CD4-positive, alpha-beta T cell treated with Interleukin-2 at 100 ng/mL for 4 hours (primary cell): ENCODE results near the gene BBLN.
"Not testable (repeated sequence)": the region's sequence is repeated elsewhere in the genome, so short reads cannot be mapped to it uniquely, and the experiment has no call there.

Experiments used
- DNase-seq: peaks from one replicate; pipeline ENCODE4 v3.0.0-alpha.2; 2020; ENCODE audit warnings: low spot score

BBLN gene, protein sequence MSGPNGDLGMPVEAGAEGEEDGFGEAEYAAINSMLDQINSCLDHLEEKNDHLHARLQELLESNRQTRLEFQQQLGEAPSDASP

DNA sequence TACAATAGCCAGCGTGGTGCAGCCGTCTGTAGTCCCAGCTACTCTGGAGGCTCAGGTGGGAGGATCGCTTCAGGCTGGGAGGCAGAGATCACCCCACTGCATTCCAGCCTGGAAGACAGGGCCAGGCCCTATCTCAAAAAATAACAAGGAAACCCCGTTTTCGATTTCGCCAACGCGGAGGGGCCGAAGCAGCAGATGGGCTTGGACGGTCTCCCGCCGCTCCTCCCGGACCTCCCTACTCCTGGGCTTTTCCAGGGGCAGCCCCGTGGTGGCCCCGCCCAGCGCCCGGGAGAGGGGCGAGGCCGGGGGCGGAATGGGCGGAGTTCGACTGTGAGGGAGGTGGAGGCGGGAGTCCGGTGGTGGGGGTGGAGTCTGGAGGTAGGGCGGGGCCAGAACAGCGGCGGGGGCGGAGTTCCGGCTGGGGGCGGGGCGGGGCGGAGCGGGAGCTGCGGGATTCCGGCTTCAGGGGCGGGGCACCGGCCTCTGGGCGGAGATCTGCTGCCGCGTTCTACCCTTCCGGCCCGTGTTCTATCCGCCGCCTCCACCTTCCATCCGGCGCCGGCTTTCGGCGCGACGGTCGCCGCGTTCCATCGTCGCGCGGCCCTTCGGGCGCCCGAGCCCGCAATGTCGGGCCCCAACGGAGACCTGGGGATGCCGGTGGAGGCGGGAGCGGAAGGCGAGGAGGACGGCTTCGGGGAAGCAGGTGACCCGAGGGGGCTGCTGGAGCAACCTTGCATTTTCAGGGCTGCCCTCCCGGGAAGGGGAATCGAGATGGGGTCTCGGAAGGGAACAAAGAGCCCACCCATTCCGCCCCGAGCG lies at the start of gene BBLN:
BBLN (plus strand) TSS at position 482 of the 819 bp plus-strand sequence; CDS start at position 625, 143 bp downstream.
- peak; percentile 92 for DNase-seq

DNA sequence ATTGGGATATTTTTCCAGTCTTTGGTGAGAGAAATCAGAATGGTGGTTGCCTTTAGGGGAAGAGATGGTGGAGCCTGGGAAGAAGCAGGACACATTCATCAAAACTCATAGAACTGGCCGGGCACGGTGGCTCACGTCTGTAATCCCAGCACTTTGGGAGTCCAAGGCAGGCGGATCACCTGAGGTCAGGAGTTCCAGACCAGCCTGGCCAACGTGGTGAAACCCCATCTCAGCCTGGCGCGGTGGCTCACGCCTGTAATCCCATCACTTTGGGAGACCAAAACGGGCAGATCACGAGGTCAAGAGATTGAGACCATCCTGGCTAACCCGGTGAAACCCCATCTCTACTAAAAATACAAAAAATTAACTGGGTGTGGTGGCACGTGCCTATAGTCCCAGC lies 48.3 kb upstream of the BBLN start:
- DNase-seq, result not testable (repeated sequence)

DNA sequence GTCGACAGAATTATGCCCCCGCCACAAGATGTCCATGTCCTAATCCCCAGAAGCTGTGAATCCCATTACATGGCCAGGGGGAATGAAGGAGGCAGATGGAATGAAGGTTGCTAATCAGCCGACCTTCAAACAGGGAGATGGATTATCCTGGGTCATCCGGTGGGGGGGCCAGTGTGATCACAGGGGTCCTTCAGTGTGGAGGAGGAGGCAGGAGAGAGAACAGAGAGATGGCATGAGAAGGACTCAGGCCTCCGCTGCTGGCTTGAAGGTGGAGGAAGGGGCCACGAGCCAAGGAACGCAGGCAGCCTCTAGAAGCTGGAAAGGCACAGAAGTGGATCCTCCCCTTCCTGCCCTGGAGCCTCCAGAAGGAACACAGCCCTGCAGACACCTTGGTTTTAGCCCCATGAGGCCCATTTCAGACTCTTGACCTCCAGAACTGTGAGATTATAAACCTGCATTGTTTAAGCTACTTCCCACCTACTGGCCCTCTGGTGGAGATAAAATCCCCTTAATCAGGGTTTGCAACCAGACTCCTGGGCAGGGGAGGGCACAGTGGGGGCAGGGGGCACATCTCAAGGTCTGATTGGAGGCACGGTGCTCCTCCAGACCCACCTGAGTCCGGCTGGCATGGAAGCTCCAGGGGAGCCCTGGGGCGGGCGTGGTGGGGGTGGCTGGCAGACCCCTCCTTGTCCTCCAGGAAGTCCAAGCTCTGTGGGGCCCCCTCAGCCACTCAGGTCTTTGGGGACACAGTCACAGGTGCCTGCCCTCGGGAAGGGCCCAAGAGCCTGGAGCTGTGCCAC lies 46.3 kb upstream of the BBLN start:
- no peak for DNase-seq

DNA sequence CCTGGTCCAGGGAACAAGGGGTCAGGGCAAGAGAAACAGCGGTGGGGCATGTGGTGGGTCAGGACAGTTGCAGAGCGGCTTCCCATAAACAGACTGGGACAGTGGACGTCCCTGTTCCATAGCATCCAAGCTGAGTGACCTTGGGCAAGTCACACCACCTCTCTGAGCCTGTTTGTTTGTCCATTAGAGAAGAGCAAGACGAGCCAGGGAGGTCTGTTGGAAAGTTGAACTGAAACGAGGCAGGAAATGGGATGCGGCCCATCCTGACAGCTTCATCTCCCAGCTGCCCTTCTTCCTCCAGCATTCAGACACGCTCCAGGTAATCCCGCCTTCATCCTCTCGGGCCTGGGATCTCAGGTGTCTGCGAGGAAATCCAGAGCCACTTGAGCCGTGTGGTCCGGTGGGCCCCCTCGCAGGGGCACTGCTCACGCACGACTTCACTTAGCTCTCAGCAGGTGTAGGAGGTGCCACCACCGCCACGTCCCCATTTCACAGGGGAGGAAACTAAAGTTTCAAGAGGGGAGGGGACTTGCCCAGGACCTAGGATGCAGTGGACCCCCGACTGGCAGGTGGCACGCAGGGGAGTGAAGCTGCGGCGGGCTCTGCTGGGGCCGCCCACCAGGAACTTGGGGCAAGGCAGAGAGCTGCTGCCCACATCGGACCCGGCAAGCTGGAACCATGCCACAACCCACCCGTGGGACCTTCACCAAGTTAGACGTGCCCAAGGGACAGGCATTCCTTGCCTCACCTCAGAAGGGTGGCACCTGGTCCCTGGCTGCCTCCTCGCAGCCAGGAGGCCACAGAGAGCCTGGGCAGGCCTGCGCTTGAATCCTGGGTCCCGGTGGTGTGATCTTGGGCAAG lies 45.5 kb upstream of the BBLN start:
- DNase-seq, result no peak

DNA sequence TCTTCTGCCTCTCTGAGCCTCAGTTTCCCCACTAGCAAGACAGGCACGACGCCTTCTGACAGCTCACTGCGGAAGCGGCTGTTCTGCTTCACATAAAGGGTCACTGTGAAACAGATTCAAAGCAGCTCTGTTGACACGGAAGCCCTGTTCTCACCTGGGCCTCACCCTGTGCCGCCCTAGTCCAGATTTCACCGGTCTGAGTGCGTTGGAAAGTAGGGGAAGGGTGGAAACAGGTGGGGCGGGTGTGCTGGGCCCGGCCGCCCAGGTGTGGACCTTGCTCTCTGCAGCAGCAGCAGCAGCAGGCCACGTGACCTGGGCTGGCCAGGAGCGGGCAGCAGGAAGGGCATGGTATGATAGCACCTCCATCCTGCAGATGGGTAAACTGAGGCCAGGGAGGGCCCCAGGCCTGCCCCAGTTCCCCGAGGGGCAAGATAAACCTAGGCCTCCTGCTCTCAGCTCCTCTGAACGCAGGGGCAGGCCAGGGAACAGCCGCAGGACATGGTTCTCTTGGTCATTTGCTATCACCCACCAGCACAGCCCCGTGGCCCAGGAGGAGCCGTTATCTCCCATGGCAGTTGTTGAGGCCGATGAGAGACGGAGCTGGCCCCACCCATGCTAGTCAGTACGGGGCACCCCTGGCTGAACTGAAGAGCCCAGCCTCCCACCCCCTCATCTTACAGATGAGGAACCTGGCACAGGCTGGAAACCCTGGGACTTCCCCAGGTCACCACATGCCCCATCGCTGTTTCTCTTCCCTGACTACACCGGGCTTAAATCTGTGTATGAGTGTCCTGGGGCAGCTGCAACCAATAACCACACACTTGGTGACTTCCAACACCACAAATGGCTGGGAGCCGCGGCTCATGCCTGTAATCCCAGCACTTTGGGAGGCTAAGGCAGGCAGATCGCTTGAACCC lies 44.6 kb upstream of the BBLN start:
- DNase-seq, result no peak

DNA sequence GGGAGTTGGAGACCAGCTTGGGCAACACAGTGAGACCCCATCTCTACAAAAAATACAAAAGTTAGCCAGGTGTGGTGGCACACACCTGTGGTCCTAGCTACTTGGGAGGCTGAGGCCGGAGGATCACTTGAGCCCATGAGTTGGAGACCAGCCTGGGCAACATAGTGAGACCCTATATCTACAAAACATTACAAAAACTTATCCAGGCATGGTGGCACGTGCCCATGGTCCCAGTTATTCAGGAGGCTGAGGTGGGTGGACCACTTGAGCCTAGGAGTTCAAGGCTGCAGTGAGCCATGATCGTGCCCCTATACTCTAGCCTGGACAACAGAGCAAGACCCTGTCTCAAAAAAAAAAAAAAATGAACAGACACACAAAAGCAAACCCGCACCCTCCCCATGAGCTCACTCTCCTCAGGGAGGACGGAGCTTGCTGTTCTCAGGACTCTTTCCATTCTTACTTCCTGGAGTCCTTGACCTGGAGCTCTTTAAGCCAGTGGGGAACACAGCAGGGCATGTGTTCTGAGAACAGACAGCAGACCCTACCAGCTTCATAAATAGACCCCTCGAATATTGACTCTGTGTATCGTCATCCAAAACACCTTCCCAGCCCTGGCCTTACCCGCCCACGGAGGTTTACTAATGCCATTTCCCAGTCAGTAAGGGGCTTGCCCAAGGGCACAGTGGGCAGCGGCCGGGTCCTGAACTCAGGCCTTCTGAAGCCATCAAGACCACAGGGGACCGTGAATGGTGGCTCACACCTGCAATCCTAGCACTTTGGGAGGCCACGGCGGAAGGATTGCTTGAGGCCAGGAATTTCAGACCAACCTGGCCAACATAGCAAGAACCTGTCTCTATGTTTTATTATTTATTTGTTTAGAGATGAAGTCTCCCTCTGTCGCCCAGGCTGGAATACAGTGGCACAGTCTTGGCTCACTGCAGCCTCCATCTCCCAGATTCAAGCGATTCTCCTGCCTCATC lies 43.7 kb upstream of the BBLN start:
- no peak for DNase-seq

DNA sequence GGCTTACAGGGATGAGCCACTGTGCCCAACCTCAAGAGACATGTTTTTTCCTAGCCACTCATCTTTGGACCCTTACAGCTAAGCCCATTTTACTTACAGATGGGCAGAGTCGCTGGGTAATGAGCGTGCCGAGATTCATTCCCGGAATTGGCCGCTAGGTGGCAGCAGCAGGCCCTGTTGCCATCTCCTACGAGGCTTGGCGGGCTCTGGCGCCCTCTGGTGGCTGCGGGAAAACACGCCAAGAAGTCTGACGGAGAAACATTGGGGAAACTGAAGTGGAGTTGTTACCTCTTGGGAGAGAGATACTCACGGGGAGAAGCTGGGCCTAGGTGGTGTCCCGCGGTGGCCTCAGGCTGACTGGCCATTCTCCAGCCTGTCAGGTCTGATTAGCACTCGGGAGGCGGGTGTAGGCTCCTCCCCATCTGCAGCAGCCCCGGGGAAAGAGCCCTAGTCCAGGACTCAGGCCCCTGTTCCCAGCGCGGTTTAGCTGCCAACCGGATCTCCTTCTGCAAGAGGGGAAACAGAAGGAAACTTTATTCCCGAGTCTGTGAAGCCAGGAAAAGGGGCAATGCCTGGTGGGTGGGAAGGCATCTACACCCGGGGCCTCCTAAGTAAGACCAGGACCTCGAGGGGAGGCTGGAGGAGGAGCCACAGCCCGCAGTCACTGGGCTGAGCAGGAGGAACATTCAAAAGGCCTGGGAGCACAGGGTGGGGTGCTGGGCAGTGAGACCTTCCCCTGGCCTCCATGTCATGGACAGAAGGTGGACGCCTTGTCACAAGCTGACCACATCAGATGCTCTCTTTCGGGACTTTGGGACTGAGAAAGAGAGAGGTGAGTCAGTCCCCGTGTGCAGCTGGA lies 42.2 kb upstream of the BBLN start:
- peak; percentile 95 for DNase-seq

DNA sequence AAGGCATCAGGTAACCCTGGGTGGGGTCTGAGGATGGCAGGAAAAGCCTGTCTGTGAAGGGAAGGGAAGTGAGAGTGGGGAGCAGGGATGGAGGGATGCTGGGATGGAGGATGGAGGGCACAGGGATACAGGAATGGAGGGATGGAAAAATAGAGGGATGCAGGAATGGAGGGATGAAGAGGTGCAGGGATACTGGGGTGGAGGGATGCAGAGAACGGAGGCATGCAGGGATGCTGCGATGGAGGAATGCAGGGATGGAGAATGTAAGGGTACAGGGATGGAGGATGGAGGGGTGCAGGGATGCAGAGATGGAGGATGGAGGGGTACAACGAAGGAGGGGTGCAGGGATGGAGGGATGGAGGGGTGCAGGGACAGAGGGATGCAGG lies 41.6 kb upstream of the BBLN start:
- no peak for DNase-seq

DNA sequence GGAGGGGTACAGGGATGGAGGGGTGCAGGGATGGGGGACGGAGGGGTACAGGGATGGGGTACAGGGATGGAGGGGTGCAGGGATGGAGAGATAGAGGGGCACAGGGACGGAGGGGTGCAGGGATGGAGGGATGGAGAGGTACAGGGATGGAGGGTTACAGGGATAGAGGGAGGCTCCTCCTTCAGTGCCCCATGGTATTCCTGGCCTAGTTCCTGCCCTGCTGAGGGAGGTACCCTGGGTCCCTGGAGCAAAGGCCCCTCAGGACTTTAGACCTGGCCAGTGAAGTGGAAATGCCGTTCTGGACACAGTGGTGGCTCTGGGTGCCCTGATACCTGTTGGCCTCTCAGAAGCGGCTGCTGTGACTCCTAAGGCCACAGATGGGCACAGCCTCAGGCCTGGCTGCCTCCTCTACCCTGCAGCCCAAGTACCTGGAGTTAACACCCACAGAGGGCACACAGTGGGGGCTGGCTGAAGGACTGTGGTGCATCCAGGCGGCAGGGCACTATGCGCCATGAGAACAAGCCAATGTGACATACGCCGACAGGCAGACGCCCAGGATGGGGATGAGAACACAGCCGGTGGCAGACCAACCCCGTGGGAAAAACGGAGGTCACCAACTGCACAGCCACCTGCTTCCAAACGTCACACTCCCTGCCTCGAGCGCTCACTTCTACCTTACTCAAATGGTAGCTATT lies 40.9 kb upstream of the BBLN start:
- DNase-seq, result no peak

DNA sequence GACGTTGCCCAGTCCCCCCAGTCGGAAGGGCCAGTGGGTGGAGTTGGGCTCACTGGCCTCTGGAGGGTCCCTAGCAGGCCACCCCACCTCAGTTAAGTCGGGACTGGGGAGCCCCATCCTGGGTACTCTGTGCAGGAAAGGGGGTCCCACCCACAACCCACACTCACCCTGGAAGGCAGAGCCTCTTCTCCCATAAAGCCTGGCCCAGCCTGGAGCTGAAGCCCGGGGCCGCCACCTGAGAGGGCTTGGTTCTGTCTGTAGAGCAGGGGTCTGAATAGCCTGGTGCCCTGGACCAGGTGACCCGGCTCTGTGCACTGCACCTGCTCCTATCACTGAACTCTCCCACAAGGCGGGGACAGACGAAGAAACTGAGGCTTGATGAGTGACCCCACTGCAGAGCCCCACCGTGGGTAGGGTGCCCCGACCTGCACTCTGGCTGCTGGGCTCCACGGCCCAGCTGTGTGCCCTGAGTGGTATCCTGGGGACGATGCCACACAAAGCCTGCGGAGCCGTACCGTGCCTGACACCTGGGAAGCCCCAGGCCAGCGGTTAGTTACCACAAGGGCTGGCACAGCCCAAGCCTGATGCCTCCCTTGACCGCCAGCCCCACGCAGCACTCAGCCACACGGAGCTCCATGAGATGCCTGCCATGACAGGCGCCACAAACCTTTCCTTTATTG lies 39.9 kb upstream of the BBLN start:
- no peak for DNase-seq

DNA sequence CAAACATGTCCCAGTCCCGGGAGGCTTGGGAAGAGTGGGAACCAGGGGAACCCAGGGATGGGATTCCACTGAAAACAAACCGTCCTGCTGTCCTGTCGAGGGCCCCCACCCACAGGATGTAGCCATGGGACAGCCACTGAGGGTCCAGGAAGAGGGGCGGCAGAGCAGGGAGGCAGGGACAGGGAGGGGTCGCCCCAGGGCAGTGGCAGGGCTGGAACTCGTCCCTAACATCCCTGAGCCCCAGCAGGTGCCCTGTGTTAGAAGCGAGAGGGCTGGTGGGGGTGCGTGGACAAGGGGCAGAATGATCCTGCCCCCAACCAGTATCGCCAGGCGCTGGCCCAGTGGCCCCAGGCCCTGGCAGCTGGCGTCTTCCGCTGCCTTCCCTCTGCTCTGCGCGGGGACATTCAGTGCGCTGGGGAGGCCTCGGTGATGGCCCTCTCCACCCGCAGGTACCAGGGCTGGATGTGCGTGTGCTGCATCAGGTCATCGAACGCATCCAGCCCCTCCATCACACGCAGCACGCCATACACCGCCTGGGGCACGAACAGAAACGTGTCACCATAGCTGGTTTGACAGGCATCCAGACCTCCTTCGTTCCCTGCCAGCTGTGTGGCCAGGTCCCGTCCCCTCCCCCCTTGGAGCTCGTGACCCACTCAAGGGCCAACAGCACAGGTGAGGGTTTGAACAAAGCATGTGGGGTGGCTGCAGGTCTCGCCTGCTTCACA lies 39.2 kb upstream of the BBLN start:
- no peak for DNase-seq

DNA sequence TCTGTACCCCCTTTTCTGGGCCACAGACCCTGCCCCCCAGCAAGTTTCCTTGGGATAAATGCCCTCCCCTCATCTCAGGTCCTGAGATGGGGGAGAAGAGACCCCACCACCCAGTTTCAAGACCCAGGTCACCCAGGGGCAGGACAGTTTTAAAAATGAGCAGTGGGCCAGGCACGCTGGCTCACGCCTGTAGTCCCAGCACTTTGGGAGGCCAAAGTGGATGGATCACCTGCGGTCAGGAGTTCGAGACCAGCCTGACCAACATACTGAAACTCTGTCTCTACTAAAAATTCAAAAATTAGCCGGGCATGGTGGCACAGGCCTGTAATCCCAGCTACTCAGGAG lies 38.6 kb upstream of the BBLN start:
- no peak for DNase-seq

DNA sequence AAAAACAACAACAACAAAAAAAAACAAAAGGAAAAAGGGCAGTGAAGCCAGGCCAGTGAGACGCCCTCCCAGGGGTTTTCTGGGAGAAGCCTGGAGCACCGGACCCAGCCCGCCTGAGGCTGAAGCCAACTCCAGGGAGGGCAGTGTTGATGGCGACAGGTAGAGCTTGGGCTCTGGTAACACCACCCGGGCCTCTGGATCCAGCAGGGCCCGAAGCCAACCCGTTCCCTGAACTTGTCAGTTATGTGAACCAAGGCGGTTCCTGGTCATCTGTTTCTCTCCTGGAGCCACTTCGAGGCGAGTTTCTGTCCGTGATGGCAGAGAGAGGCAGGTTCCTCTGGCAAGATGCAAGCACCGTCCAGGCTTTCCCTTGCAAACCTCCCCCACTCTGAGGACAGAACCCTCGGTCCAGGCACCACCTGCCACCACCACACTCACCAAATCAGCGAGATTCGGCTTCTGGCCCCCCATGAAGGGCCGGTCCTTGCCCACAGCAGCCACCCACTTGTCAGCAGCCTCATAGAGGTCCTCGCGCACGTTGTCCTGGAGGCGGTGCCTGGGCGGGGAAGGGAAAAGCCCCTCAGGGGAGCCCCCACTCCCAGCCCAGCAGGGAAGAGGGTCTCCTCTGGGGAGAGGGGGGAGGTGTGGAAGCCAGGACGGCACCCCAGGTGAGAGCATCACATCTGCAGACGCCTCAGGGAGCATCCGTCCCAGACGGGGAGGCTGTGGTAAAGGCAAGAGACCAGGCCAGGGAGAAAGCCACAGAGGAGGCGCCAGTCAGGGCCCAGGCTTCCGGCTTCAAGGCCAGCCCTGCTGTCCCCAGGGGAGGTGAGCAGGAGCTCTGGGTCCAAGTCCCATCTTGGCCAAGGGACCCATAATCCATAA lies 37.9 kb upstream of the BBLN start:
- DNase-seq, result no peak

DNA sequence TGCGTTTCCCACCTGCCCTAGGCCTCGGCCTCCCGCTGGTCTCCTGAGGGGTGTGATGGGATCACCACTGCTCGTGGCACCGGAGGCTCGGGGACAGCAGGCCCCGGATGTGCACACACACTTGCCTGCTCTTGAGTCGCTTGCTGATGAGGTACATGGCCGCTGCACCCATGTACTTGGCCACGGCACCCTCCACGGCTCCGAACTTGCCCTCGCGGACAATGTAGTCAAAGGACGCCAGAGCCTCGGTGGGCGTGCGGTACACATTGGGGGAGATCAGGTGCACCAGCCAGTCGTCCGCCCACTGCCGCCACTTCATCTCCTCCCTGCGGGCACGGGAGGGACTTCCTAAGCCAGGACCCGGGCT lies 37.3 kb upstream of the BBLN start:
- no peak for DNase-seq

DNA sequence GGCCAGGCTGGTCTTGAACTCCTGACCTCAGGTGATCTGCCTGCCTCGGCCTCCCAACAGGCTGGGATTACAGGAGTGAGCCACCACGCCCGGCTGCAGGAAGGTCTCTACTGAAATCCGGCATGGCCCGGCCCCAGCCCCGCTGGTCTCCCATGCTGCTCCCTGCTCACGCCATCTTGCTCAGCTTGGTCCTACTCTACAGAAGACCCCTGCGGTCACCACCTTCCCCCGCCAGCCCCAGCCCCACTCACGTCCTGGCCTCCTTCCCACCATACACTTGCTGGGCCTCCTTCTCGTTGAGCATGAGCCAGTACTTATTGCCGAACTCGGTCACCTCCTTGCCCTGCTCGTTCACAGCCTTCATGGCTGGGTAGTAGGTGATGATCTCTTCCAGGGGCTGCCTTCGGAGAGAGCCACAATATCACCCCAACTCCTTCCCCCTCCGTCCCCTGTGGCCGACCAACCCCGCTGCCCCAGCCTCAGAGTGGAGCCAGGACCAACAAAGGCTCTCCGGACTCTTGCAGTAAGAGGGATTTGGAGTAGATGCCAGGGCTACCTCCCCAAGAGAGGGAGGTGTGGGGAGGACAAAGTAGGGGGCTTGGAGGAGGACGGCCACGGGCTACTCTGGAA lies 36.5 kb upstream of the BBLN start:
- DNase-seq, result no peak

DNA sequence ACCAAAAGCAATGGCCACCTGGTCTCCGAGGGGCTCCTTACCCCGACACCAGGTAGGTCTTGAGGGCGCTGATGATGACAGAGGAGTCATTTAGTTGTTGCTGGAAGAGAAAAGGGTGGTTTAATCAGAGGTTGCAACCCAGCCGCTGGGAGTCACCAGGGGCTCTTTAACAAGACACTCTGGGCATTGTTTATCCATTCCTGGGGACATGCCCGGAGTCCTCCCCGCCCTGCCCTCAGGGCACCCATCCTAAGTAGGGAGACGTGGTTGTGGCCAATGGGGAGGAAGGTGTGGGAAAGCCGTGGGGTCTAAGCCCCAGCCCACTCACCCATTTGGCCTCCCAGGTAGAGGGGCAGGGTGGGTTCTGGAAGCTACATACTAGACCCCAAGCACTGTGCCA lies 35.6 kb upstream of the BBLN start:
- no peak for DNase-seq
